GM19397 (cell line): ENCODE data around the gene PDZK1IP1.
"Not testable (repeated sequence)": the region's sequence is repeated elsewhere in the genome, so short reads cannot be mapped to it uniquely, and the experiment has no call there.

Experiments used
- ATAC-seq: cut with Tn5 transposase; IDR thresholded peaks from one replicate; pipeline ENCODE4 v1.9.1; 2021; ENCODE audit warnings: mild to moderate bottlenecking, moderate library complexity; ENCODE audit not compliant: unreplicated experiment

PDZK1IP1 gene

DNA sequence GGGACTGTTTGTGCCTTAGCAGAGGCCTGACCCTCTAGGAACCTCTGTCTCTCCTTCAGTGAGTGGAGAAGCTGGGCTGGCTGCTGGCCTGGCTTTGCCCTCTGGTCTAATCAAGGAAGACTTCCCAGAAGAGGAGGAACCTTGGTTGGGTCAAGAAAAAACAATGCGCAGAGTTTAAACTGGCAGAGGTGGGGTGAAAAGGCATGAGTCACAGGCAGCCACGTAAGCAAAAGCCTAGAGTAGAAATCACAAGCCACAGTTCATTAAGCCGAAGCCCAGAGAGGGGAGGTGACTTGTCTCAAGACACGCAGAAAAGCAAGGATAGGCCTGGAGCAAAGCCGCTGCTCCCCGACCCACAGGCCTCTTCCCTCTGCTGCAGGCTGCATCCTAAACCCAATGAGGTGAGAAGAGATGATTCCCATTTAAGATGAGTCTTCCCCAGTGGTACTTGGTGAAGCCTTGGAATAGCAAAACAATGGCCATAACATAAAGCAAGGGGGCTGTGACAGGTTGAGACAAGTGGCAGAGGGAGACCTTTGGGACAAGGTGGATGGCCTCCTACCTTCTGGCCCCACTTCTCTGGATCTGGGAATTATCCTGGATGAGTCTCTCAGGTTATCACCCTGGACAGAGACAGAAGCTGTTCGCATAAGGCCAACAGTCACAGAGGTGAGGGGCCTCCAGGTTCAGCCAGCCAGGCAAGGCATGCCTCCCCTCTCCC lies 7.7 kb downstream of the PDZK1IP1 start:
- no peak for ATAC-seq

- ATAC-seq = no peak
Observed at GRCh38 chr1:47181095-47181954, 8.5 kb downstream of the PDZK1IP1 start.

DNA sequence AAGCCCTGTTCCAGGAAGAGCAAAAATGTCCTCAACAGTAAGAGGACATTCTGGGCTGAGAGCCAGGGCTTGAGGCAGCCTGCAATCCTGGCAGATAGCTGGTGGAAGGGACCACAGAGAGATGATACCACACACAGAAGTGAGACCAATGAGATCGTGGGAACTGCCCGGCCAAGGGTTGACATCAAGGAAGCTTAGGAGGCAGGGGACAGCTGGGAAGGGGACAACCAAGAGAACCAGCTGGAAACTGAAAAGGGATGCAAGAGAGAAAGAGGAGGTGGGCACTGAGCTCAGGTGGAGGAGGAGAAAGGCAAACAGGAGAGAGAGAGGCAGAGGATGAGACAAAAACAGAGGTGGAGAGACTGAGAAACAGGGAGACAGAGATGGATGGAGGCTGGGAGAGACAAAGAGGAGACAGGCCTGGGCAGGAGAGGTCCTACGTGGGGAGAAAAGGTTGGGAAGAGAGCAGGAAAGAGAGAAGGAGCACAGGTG lies 9.2 kb downstream of the PDZK1IP1 start:
- ATAC-seq = no peak

DNA sequence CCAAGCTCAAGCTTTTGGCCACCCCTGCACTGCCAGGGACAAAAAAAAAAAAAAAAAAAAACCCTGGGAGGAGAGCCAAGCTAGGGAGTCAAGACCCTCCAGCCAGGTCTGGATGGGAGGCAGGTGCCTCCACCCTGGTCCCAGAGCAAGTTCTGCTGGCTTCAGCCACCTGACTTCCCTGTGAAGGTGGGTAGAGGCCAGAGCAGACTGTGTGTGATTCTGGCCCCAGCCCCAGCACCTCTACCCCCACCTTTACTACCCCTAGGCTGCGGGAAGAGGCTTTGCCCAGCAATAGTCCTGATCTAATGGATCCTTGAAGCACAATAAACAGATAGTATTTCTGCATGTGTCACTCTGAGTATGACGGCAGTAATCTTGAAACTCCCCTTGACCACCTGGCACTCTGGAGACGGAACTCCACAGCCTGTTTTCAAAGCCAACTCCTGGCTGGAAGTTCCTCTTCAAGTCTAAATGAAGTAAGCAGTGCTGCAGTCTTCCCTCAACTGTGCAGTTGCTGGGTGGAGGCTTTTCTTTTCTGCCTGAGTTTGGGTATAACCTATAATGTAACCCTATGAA lies 9.8 kb downstream of the PDZK1IP1 start:
- ATAC-seq = no peak

GRCh38 chr1:47179017-47179987 lies 10.5 kb downstream of the PDZK1IP1 start:
- peak; percentile 74 for ATAC-seq

DNA sequence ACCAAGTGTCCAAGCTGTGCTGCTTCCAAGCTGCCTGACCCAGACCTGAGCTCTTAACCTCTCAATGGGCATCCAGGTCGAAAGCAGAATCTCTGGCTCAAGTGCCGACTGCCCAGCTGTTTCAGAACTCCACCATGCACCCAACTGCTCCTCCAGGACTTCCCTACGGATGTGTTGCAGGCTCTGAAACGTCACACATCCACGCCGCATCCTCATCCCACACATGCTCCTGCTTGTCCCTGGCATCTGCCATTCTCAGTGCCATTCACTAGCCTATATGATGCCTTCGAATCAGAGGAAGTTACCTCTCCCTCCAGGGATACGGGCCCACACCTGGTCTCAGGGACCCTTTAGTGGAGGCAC lies 11.2 kb downstream of the PDZK1IP1 start:
- no peak for ATAC-seq

- no peak for ATAC-seq
Observed at GRCh38 chr1:47178020-47178419, 11.8 kb downstream of the PDZK1IP1 start.

- no peak for ATAC-seq
Observed at GRCh38 chr1:47175227-47175934, 14.5 kb downstream of the PDZK1IP1 start.

DNA sequence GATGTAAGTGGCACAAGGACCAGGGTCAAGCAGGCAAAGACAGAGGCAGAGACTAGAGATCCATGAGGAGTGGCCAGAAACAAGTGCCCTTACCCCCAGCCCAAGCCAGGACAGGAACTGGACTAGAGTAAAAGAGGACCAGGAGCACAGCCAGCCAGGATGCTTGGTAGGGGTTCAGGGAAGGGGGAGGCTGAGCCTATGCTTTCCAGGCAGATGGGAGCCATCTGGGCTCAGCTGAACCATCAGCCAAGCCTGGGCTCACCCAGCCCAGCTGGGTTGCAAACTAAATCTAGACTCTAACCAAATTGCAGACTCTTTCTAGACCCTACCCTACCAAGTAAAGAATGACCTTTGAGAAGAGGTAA lies 15.2 kb downstream of the PDZK1IP1 start:
- no peak for ATAC-seq

DNA sequence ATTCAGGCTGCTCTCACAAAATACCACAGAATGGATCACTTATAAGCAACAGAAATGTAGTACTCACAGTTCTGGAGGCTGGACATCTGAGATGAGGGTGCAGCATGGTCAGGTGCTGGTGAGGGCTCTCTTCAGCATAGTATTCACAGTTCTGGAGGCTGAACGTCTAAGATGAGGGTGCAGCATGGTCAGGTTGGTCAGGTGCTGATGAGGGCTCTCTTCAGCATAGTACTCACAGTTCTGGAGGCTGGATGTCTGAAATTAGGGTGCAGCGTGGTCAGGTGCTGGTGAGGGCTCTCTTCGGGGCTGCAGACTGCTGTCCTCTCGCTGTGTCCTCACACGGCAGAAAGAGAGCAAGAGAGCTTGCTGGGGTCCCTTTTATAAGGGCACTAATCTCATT lies 17.1 kb downstream of the PDZK1IP1 start:
- no peak for ATAC-seq

GRCh38 chr1:47164552-47164951 lies 25.3 kb downstream of the PDZK1IP1 start:
- no peak for ATAC-seq

GRCh38 chr1:47161298-47162040 lies 28.4 kb downstream of the PDZK1IP1 start:
- ATAC-seq = no peak

DNA sequence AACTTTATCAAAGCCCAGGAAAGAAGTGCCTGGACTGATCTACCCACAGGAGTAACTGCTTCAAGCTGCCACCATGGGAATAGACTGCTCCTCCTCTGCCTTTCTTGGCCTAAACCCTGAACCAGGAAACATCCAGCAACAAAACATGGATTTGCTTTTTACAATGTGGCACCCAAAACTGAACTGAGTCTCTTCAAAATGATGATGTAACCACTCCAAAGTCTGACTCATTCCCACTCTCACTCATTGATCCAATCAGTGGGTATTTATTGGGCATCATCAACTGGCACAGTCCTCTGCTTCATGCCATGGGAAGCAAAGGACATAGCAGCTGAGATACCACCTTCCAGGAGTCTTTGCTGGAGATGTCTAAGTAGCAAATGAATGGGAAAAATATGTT lies 29.1 kb downstream of the PDZK1IP1 start:
- no peak for ATAC-seq

DNA sequence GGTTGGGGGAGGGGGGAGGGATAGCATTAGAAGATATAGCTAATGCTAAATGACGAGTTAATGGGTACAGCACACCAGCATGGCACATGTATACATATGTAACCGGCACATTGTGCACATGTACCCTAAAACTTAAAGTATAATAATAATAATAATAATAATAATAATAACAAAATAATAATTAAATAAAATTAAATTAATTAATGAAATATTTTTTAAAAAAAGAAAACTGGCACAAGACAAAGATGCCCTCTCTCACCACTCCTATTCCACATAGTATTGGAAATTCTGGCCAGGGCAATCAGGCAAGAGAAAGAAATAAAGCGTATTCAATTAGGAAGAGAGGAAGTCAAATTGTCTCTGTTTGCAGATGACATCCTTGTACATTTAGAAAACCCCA lies 31.9 kb downstream of the PDZK1IP1 start:
- ATAC-seq = not testable (repeated sequence)

DNA sequence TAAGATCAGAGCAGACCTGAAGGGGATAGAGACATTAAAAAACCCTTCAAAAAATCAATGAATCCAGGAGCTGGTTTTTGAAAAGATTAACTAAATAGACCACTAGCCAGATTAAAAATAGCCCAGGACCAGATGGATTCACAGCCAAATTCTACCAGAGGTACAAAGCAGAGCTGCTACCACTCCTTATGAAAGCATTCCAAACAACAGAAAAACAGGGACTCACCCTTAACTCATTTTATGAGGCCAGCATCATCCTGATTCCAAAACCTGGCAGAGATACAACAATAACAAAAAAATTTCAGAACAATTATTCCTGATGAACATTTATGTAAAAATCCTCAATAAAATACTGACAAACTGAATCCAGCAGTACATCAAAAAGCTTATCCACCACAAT lies 33.4 kb downstream of the PDZK1IP1 start:
- ATAC-seq = not testable (repeated sequence)

DNA sequence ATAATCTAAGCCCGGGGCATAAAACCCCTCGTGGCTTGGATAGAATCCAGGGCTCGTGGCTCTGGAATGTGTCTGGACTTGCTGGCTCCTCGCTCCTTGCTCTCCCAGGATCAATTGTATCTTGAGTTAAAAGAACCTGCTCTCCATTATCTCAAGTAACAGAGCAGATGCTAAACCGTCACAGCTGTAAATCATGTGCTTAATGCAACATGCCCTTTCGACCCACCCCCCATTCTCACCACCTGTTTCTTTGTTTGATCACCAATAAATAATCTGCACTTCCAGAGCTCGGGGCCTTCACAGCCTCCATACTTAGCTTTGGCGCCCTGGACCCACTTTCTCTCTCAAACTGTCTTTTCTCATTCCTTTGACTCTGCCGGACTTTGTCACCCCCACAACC lies 40.7 kb downstream of the PDZK1IP1 start:
- ATAC-seq = not testable (repeated sequence)

DNA sequence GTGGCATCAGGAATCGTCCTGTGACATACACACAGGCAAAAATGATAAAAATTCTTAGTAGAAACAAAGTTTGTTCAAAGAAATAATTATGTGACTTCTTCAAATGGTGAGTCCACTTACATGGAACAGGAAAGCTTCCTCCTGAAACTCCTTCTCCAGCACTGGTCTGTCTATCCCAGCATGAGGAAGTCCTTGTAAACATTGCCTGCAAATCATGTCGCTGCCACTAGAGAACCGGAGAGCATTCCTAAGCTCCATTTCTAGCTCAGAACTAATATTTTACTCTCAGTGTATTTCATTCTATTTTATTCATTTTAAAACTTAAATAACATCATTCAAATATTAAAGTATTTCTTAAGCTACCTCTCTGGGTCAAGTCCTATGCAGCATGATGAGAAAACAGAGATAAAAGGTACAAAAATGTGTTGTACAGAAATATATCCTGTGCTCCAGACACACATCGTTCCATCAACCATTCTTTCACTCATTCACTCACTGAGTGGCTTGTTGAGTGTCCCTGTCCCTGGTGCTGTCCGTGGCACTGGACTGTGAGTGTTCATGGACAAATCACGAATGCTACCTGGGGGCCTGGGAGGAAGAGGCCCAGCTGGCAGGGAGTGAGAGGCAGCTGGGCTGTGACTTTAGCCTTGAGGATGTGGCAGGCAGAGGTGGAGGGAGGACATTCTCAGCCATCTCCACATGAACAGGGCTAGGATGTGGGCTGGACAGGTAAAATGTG lies 42.6 kb downstream of the PDZK1IP1 start:
- no peak for ATAC-seq

- not testable (repeated sequence) for ATAC-seq
Observed at GRCh38 chr1:47146495-47146894, 43.3 kb downstream of the PDZK1IP1 start.

DNA sequence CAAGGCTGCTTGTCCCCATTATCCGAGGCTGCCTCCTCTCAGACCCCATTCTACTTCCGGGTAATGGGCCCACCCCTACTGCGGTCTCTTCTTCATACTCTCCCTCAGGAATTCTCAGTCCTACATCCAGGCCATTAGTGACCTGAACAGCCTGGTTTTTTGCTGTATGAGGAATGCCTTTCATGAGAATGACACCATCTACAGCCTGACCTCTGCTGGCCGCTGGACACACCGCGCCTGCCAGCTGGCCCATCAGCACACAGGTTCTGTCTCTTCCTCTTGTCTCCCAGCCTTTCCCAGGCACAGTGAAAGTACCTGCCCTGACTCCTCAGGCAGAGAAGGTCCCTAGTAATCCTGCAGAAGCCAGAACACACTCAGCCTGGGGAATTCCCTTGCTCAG lies 46.2 kb downstream of the PDZK1IP1 start:
- ATAC-seq = not testable (repeated sequence)
